GM12801 (cell line): ENCODE measurements around the gene TSNAX.

Source experiments
- TF ChIP-seq, protein P1 (sequence below): IDR thresholded peaks from one replicate; pipeline ENCODE4 v1.5.1; 2011; ENCODE audit warnings: control low read depth; ENCODE audit not compliant: insufficient read length; ENCODE audit errors: extremely low read depth

TSNAX gene

DNA sequence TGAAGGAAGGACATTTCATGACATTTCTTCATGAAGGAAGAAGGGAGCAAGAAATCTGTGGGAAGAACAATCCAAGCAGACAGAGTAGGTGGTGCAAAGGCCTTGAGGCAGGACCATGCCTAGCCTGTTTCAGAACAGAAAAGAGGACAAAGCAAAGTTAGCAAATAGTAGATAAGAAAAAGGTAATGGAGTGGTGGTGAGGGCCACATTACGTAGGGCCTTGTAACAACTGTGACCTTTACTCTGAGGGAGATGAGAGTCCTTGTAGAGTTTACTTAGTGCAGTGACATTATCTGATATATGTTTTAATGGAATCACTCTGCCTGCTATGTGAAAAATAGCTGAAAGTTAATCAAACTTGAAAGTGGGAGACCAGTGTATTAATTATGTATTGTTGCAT lies 6.4 kb upstream of the TSNAX start:
- TF ChIP-seq, protein P1, sequence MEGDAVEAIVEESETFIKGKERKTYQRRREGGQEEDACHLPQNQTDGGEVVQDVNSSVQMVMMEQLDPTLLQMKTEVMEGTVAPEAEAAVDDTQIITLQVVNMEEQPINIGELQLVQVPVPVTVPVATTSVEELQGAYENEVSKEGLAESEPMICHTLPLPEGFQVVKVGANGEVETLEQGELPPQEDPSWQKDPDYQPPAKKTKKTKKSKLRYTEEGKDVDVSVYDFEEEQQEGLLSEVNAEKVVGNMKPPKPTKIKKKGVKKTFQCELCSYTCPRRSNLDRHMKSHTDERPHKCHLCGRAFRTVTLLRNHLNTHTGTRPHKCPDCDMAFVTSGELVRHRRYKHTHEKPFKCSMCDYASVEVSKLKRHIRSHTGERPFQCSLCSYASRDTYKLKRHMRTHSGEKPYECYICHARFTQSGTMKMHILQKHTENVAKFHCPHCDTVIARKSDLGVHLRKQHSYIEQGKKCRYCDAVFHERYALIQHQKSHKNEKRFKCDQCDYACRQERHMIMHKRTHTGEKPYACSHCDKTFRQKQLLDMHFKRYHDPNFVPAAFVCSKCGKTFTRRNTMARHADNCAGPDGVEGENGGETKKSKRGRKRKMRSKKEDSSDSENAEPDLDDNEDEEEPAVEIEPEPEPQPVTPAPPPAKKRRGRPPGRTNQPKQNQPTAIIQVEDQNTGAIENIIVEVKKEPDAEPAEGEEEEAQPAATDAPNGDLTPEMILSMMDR: no peak

DNA sequence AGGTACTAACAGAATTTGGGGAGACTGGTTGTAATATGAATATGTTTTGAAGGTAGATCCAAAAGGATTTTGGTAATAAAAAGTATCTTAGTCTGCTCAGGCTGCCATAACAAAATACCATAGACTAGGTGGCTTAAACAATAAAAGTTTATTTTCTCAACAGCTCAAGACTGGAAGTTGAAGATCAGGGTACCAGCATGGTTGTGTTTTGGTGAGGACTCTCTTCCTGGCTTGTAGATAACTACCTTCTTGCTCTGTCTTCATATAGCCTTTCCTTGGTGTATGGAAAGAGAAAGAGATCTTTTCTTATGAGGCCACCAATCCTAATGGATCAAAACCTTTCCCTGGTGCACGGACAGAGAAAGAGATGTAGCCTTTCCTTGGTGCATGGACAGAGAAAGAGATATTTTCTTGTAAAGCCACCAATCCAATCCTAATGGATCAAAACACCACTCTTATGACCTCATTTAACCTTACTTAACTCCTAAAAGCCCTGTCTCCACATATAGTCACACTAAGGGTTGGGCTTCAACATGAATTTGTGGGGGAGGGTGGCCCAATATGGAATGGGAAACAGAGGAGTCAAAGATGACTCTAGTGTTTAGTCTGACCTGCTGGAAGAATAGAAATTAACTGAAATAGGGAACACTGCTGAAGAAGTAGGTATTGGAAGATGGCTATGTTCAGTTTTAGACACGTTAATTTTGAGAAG lies 5.4 kb upstream of the TSNAX start:
- TF ChIP-seq, protein P1: no peak

- TF ChIP-seq, protein P1: no peak
Observed at GRCh38 chr1:231523816-231524215, 4.7 kb upstream of the TSNAX start.

- TF ChIP-seq, protein P1: no peak
Observed at GRCh38 chr1:231526536-231526935, 1.9 kb upstream of the TSNAX start.

GRCh38 chr1:231527586-231528171 lies 790 bp upstream of the TSNAX start:
- TF ChIP-seq, protein P1: no peak

- TF ChIP-seq, protein P1: no peak
Observed at GRCh38 chr1:231533240-231533639, 4.8 kb downstream of the TSNAX start.

- TF ChIP-seq, protein P1: no peak
Observed at GRCh38 chr1:231534703-231535159, 6.3 kb downstream of the TSNAX start.
